ENCODE data around the gene ADA. TPM values are rescaled to one million over a fixed set of nuclear protein-coding genes. Genes with fewer than 3 reads are reported as not detected.
"Not testable (repeated sequence)": the region's sequence is repeated elsewhere in the genome, so short reads cannot be mapped to it uniquely, and the experiment has no call there.

The ADA gene
- polyA plus RNA-seq, 1 experiment: 12.6 TPM

DNA sequence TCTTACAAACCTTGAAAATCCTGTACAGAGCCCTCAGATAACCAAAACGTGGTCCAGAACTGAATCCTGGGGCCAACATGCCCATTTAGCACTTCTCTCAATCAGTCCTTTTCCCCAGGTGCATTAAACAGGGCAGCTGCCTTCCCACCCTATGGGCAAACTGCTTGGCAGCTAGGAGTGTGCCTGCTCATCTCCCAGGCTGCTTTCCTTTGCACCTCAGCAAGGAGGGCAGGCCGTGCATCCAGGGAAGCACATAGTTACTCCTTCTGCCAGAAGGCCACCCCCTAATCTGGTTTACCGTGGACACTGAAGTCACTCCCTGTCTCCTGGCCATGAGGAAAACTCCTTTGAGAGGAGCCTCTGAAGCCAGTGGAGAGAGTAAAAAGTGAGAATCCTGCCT is 59.1 kb downstream of the ADA start:
- Histone ChIP-seq H3K4me3 (ENCODE audit: low read depth, low read length) (no peak overlapping the region), H3K9me3 (ENCODE audit: control insufficient read depth, insufficient read depth, low read length) (no peaks in the 10 kb centered on the region), H3K27ac (ENCODE audit: low read depth, low read length) (peak overlapping the region; percentile 13), H3K27me3 (ENCODE audit: control insufficient read depth, insufficient read depth, low read length) (no peaks in the 10 kb centered on the region)
- ChIA-PET POLR2A (no interaction called here), CTCF (no interaction called here)
- TF ChIP-seq, protein P1, sequence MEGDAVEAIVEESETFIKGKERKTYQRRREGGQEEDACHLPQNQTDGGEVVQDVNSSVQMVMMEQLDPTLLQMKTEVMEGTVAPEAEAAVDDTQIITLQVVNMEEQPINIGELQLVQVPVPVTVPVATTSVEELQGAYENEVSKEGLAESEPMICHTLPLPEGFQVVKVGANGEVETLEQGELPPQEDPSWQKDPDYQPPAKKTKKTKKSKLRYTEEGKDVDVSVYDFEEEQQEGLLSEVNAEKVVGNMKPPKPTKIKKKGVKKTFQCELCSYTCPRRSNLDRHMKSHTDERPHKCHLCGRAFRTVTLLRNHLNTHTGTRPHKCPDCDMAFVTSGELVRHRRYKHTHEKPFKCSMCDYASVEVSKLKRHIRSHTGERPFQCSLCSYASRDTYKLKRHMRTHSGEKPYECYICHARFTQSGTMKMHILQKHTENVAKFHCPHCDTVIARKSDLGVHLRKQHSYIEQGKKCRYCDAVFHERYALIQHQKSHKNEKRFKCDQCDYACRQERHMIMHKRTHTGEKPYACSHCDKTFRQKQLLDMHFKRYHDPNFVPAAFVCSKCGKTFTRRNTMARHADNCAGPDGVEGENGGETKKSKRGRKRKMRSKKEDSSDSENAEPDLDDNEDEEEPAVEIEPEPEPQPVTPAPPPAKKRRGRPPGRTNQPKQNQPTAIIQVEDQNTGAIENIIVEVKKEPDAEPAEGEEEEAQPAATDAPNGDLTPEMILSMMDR (IDR thresholded peaks at IDR 0.05; ENCODE audit: low read depth, low read length): no peak
- no peak for DNase-seq (ENCODE audit: low read depth, low spot score)

DNA sequence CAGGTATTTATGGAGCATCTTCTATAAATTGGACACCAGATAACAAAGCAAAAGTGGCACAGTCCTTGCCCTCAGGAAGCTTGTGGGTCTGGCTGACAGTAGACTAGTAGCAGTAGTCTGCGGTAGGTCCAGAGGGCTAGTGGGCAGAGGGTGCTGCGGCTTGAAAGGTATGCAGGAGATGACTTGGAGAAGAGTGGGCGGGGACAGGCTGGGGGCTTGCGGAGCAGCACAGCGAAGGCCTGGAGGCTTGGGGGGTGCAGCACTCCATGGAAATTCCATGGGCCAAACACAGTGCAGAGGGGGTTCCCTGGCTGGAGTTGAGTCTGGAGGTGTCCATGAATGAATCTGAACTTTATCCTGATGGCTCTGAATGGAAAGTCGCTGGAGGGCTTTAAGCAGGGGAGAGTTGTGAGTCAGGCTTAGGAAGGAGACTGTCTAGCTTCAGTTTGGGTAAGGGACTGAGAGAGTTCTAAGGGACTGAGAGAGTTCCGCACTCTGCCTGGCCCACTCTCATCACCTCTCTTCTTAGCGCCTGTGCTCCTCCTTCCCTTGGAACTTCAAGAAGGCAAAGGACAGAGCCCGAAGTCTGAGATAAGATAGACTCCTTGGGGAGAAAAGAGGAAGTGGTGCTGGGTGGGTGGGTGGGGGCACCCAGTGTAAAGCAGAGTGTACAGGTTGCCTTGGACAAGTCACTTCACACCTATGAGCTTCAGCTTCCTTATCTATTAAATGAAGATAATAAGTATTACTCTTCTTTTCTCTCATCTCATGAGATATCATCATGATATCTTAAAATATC is 60.3 kb downstream of the ADA start:
- CTCF ChIA-PET: interaction anchor here (0.5 kb wide), 1 partner anchor 208 kb away, joined by 3 read pairs; no protein-coding TSS in a partner anchor
- no peak overlapping the region for H3K27ac ChIP-seq (ENCODE audit: low read depth, low read length)
- no peaks in the 10 kb centered on the region for H3K27me3 ChIP-seq (ENCODE audit: control insufficient read depth, insufficient read depth, low read length)
- H3K4me3 ChIP-seq (ENCODE audit: low read depth, low read length): no peak overlapping the region
- POLR2A ChIA-PET: no interaction called here
- no peaks in the 10 kb centered on the region for H3K9me3 ChIP-seq (ENCODE audit: control insufficient read depth, insufficient read depth, low read length)
- DNase-seq (ENCODE audit: low read depth, low spot score): no peak
- TF ChIP-seq, protein P1 (IDR thresholded peaks at IDR 0.05; ENCODE audit: low read depth, low read length): no peak

DNA sequence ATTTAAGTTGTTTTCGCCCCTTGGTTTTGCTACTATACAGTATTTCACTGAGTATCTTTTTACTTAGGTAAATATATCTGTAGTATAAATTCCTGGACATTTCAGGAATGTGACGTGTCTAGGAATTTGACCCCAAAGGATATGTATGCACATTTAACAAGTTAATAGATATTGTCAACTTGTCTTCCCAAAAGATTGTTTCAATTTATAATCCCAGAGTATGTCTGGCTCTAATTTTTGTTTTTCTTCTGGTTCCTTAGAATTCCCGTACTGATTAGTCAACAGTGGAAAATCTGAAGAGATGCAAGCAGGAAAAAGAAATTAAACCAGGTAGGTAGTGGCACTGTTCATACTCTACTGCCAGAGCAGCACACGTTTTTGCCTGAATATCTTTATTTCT is 62.0 kb downstream of the ADA start:
- TF ChIP-seq, protein P1 (IDR thresholded peaks at IDR 0.05; ENCODE audit: low read depth, low read length): no peak
- ChIA-PET CTCF (no interaction called here), POLR2A (no interaction called here)
- Histone ChIP-seq H3K27me3 (ENCODE audit: control insufficient read depth, insufficient read depth, low read length) (no peaks in the 10 kb centered on the region), H3K9me3 (ENCODE audit: control insufficient read depth, insufficient read depth, low read length) (no peaks in the 10 kb centered on the region), H3K4me3 (ENCODE audit: low read depth, low read length) (no peak overlapping the region), H3K27ac (ENCODE audit: low read depth, low read length) (no peak overlapping the region)
- no peak for DNase-seq (ENCODE audit: low read depth, low spot score)

DNA sequence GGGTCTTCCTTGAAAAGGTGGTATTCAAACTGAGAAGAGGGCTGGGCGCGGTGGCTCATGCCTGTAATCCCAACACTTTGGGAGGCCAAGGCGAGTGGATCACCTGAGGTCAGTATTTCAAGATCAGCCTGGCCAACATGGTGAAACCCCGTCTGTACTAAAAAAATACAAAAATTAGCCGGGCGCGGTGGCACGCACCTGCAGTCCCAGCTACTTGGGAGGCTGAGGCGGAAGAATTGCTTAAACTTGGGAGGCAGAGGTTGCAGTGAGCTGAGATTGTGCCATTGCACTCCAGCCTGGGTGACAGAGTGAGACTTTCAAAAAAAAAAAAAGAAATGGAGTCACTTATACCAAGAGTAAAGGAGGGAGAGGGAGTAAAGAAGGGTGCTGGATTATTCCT is 63.2 kb downstream of the ADA start:
- H3K9me3 ChIP-seq (ENCODE audit: control insufficient read depth, insufficient read depth, low read length); H3K27ac ChIP-seq (ENCODE audit: low read depth, low read length); POLR2A ChIA-PET; H3K27me3 ChIP-seq (ENCODE audit: control insufficient read depth, insufficient read depth, low read length); H3K4me3 ChIP-seq (ENCODE audit: low read depth, low read length); DNase-seq (ENCODE audit: low read depth, low spot score): not testable (repeated sequence)
- CTCF ChIA-PET: interaction anchor here (0.7 to 1.2 kb wide), 2 partner anchors 21 to 805 kb away, joined by 3 to 4 read pairs; no protein-coding TSS in a partner anchor

DNA sequence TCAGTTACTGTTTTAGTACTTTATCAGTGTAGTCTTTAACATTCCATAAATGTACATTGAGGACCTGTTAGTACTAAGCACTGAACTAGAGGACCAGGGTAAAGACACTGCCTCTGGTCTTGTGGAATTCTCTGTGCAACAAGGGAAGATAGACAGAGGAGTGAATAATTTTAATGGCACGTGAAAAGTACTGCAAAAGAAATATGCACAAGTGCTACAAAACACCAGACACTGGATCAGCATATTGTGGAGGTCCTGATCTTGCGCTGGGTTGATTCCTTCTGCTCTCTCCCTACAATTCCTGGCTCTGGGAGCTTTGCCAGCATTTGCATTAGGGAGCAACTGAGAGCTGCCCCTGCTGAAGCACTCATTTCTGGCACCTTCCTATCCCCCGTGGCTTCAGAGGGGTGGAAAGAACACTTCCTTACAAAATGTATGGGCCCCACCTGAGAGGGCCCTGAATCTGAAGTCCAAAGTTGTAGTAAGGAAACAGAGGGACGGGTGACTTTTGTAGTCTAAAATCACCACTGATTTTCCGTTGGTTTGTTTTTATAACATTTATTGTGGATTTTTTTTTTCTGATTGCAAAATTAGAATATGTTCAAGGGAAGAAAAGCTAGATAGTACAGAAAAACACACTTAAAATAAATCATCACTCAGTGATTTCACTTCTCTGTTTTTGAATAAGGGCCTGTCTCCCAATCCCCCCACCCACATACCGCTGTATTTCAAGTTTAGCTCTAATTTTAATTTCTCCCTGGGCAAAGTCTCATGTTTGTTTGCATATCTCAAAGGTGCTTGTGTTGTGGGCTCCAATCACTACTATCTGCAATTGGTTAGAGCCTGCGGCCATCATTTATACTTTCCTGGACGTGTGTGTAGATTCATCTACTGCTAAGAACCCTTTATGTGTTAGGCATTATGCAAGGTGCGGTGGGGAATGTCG is 64.2 kb downstream of the ADA start:
- Histone ChIP-seq H3K9me3 (ENCODE audit: control insufficient read depth, insufficient read depth, low read length) (no peaks in the 10 kb centered on the region), H3K4me3 (ENCODE audit: low read depth, low read length) (no peak overlapping the region), H3K27ac (ENCODE audit: low read depth, low read length) (peak overlapping the region; percentile 42), H3K27me3 (ENCODE audit: control insufficient read depth, insufficient read depth, low read length) (no peaks in the 10 kb centered on the region)
- TF ChIP-seq, protein P1 (IDR thresholded peaks at IDR 0.05; ENCODE audit: low read depth, low read length): no peak
- CTCF ChIA-PET: interaction anchor here (1.2 kb wide), 1 partner anchor 22 kb away, joined by 4 read pairs; no protein-coding TSS in a partner anchor
- no peak for DNase-seq (ENCODE audit: low read depth, low spot score)
- POLR2A ChIA-PET: interaction anchor here (0.6 kb wide), 1 partner anchor 54 kb away, joined by 5 read pairs; no protein-coding TSS in a partner anchor

Data from AG04450 (cell line).